ENCODE measurements around the gene NELL1.
"Not testable (repeated sequence)": the region's sequence is repeated elsewhere in the genome, so short reads cannot be mapped to it uniquely, and the experiment has no call there.

The NELL1 gene

DNA sequence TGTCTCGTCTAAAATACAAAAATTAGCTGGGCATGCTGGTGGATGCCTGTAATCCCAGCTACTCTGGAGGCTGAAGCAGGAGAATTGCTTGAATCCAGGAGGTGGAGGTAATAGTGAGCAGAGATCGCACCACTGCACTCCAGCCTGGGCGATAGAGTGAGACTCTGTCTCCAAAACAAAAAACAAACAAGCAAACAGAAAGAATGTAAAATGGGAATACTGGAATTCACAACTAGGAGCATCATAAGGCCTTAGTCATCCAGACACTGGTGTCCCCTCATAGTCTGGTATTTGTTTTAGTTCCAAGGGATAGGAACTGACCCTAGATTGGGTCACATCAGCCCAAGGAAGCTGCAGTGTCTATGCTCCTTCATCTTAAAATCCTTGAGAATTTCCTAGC, 520.8 kb downstream of the NELL1 start:
- no peak for TF ChIP-seq POLR2A (IDR thresholded peaks at IDR 0.05; ENCODE audit: low read depth, low read length)
- DNase-seq (ENCODE audit: insufficient read length, low spot score), result no peak
- FAIRE-seq, result no peak

DNA sequence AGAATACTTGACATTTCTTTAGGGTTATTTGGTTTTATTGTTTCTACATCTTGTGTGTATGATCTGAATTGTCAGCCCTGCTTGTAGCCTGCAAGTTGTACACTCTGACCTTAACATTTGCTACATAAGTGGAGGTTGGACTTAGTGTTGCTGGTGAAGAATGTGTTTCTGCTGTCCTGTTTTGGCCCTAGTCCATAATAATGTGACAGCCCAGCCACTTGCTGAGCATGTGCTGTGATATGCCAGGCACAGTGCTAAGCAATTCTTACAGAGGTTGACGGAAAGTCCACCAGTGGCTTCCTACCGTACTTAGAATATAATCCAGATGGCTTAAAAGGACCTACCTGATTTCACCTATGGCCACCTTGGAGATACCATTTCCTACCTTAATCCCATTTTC, 526.6 kb downstream of the NELL1 start:
- DNase-seq (ENCODE audit: insufficient read length, low spot score) (no peak), FAIRE-seq (no peak)
- TF ChIP-seq POLR2A (IDR thresholded peaks at IDR 0.05; ENCODE audit: low read depth, low read length), result no peak

DNA sequence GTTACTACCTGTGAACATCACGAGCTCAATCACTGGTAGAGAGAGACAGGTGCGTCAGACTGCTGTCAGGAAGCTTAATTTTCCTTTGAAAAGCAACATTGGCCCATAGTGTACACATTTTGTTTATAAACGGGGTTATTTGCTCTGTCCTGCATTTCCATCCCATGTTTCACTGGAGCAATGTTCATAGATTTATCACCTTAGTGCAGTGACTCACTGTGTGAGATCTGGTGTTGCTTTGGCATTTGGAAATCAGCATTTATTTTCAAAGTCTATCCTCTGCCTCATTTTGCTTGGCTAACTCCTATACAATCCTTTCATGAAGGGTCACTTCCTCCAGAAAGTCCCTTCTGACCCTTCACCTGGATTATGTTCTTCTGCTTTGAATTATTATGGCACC, 529.1 kb downstream of the NELL1 start:
- DNase-seq (ENCODE audit: insufficient read length, low spot score) (no peak), FAIRE-seq (no peak)
- TF ChIP-seq POLR2A (IDR thresholded peaks at IDR 0.05; ENCODE audit: low read depth, low read length), result no peak

DNA sequence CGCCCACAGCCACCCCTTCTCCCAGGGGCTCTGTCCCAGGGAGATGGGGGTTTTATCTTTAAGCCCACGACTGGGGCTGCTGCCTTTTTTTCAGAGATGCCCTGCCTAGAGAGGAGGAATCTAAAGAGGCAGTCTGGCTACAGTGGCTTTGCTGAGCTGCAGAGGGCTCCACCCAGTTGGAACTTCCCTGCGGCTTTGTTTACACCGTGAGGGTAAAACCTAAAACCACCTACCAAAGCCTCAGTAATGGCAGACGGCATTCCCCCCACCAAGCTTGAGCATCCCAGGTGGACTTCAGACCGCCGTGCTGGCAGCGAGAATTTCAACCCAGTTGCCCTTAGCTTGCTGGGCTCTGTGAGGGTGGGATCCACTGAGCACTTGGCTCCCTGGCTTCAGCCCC, 535.8 kb downstream of the NELL1 start:
- no peak for FAIRE-seq
- DNase-seq (ENCODE audit: insufficient read length, low spot score), result no peak
- no peak for TF ChIP-seq POLR2A (IDR thresholded peaks at IDR 0.05; ENCODE audit: low read depth, low read length)

DNA sequence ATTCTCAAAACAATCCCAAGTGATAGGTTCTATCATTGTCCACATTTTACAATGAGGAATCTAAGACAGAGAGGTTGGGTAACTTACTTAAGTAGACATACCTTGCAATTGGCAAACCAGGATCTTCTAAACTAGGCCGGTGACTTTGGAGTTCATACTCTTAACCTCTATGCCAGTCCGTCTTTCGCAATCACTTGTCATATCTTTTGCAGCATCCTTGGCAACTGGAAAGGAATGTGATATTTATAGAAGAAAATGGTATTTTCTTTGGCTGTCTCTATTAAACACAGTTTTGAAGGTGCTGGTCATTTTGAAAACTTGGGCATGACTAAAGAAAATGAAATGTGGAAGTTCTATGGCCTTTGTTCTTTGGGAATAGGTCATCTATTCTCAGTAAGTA, 556.5 kb downstream of the NELL1 start:
- DNase-seq (ENCODE audit: insufficient read length, low spot score) (no peak), FAIRE-seq (no peak)
- TF ChIP-seq POLR2A (IDR thresholded peaks at IDR 0.05; ENCODE audit: low read depth, low read length), result no peak

DNA sequence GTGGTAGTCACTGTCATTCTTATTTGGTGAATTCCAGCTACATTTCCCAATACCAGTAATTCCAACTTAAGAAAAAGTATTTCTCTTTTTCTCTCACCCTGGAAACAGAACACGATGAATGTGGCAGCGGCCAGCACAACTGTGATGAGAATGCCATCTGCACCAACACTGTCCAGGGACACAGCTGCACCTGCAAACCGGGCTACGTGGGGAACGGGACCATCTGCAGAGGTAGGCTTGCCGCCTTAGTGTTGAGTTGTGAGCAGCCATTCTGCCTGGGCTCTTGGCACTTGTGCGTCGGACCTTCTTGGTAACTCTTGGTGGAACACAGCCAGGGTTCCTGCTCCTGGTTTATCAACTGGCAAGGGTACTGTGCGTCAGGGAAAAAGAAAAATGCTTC, 559.8 kb downstream of the NELL1 start:
- no peak for TF ChIP-seq POLR2A (IDR thresholded peaks at IDR 0.05; ENCODE audit: low read depth, low read length)
- FAIRE-seq, result no peak
- DNase-seq (ENCODE audit: insufficient read length, low spot score), result no peak

DNA sequence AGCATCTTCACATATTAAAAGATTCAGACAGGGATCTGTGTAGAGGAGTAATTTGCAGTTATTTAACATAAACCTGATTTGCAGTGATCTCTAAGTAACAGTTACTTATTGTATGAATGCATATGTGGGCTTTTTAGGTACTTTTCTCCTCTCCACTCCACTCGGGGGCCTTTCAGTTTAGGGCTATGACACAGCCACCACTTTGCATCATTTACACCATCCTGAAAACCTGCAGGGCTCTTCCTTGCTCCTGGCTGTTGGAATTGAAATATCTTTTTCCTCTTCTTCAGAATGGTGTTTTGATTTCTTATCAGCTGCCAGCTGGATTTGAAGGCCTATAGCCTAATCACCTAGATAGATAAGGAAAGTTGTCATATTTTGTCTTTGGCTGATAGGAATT, 580.8 kb downstream of the NELL1 start:
- TF ChIP-seq POLR2A (IDR thresholded peaks at IDR 0.05; ENCODE audit: low read depth, low read length), result no peak
- FAIRE-seq, result no peak
- no peak for DNase-seq (ENCODE audit: insufficient read length, low spot score)

DNA sequence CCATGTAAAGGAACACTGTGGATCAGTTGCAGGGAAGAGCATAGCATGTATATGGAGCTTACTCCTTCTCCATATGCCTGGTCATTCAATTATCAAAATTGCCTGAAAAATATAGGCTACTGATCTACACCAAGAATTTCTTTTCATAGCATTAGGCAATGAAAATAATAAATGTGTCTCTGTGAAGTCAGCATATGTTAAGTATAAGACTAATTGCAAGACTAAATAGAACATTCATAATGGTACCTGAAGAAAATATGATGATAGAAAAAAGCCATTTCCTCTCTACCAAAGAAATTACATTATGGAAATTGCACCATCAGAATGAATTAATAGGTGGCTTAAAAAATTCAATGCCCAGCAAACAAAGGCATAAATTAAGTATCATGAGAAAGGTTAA, 584.7 kb downstream of the NELL1 start:
- FAIRE-seq, result no peak
- no peak for TF ChIP-seq POLR2A (IDR thresholded peaks at IDR 0.05; ENCODE audit: low read depth, low read length)
- no peak for DNase-seq (ENCODE audit: insufficient read length, low spot score)

DNA sequence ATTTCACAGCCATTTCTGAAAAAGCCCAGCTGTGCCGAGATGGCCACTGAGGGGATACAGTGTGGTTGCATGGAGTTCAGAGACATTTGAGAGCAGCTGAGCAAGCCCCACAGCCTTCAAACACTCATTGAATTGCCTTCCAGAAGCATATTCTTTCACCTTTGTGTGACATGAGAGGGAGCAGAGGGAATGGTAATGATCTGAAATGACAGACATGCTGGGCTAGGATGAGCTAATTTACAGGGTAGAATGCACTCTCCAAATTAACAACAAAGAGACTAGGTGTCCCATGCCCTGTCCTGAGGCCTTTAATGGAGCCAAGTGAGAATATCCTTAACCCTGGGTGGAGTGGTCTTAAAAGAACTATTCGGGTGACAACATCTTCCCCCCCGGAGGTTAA, 585.4 kb downstream of the NELL1 start:
- no peak for TF ChIP-seq POLR2A (IDR thresholded peaks at IDR 0.05; ENCODE audit: low read depth, low read length)
- FAIRE-seq, result no peak

DNA sequence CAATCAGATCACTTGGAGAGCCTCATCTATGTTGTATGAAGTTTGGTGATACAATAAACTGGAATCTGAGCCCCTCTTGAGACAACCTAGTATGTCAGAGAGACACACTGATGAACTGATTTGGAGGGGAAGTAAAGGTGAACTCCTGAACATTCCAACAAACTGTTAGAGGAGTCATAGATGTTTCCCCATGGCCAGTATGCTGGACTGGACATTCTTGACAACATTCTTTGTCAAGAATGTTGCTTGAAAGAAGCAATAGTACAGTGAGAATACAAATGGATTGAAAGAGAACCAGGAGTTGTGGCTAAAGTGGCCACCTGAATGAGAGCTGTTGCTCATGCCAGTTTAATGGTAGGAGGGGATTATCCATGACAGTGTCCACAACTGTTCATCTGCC, 588.1 kb downstream of the NELL1 start:
- TF ChIP-seq POLR2A (IDR thresholded peaks at IDR 0.05; ENCODE audit: low read depth, low read length), result no peak
- DNase-seq (ENCODE audit: insufficient read length, low spot score), result no peak
- no peak for FAIRE-seq

More for the DNA sequence above, 585.4 kb downstream of the NELL1 start:
- DNase-seq (ENCODE audit: insufficient read length, low spot score), result no peak

DNA sequence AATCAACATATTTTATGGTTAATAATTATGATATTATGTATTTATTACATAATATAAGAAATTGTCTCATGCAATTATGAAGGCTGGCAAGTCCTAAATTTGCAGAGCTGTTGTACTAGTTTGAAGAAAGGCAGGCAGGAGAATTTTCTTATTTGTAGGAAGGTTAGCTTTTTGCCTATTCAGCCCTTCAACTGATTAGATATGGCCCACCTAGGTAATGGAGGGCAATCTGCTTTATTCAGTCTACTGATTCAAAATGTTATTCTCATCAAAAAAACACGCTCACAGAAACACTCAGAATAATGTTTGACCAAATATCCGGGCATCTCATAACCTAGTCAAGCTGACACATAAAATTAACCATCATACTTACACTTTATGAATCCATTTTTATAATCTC, 589.0 kb downstream of the NELL1 start:
- DNase-seq (ENCODE audit: insufficient read length, low spot score), result no peak
- no peak for TF ChIP-seq POLR2A (IDR thresholded peaks at IDR 0.05; ENCODE audit: low read depth, low read length)
- no peak for FAIRE-seq

DNA sequence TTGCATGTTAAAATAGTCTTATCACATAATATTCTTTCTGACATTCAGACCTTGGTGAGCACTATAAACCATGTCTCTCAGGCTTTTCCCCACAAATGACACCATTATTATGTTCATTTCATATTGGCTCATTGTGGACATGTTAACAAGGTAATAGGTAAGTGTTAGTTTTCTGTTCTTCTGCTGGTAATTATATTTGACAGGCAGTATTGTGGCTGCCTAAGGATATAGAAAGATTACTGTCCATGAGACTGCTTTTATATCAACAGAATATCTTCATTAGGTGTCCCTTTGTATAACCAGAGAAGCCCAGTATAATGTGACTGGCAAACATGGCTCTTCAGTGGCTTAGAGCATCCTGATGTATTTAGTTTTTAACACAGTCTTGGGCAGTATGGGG, 590.7 kb downstream of the NELL1 start:
- FAIRE-seq (no peak), DNase-seq (ENCODE audit: insufficient read length, low spot score) (no peak)
- TF ChIP-seq POLR2A (IDR thresholded peaks at IDR 0.05; ENCODE audit: low read depth, low read length), result no peak

DNA sequence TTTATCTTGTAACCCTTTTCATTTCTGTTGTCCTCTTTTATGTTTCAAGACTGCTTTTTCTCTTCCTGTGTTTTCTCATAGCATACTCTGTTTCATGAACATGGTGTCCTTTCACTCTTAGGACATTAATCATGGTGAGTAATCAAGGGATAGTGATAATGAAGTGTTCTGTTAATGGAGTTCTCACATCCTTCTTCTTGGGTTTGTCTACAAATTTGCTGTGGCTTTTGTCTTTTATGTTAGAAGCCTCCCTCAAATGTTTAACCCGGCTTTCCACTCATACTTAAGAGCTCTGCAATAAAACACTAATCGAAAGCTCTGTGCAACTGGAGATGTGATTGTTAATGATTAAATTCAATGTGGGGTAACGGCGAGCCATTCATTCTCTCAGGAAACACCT, 593.6 kb downstream of the NELL1 start:
- FAIRE-seq, result no peak
- no peak for TF ChIP-seq POLR2A (IDR thresholded peaks at IDR 0.05; ENCODE audit: low read depth, low read length)
- no peak for DNase-seq (ENCODE audit: insufficient read length, low spot score)

DNA sequence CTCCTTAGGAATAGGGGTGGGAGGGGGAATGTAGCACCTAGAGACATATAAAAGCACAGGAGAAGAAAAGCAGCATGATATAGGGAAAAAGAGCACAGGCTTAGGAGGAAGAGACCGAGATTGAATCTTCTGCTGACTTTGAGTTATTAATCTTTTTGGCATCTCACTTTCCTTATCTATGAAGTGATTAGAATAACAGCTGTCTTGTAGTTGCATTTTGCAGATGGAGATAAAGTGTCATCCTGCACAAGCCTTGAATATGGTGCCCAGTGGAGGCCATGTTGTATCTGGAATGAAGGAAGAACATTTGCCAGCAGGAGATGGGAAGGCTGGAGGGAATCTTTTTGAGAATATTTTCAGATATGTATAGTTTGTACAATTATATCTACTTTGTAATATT, 594.7 kb downstream of the NELL1 start:
- TF ChIP-seq POLR2A (IDR thresholded peaks at IDR 0.05; ENCODE audit: low read depth, low read length), result no peak
- DNase-seq (ENCODE audit: insufficient read length, low spot score) (no peak), FAIRE-seq (no peak)

DNA sequence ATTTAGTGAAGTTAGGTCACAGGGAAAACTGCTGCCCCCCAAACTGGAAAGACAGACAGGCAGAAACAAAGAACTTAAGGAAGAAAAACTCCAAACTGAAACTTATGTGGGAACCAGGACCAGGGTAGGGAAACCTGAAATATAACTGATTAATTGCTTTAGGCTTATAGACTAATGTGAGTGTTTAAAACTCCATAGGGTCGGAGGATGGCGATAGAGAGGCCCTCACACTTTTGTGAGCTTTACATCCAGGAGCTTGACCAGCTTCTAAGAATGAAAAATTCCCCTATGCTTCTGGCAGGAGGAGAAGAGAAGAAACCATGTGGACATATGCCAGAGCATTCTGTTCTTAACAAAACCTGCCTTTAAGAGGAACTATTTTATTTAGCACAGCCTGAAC, 598.6 kb downstream of the NELL1 start:
- FAIRE-seq (no peak), DNase-seq (ENCODE audit: insufficient read length, low spot score) (no peak)
- TF ChIP-seq POLR2A (IDR thresholded peaks at IDR 0.05; ENCODE audit: low read depth, low read length), result no peak

DNA sequence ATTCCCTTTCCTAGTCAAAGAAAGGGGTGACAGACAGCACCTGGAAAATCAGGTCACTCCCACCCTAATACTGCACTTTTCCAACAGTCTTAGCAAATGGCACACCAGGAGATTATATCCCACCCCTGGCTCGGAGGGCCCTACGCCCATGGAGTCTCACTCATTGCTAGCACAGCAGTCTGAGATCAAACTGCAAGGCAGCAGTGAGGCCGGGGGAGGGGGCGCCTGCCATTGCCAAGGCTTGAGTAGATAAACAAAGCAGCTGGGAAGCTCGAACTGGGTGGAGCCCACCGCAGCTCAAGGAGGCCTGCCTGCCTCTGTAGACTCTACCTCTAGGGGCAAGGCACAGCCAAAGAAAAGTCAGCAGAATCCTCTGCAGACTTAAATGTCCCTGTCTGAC, 602.8 kb downstream of the NELL1 start:
- DNase-seq (ENCODE audit: insufficient read length, low spot score); FAIRE-seq: not testable (repeated sequence)

Data from H54 (cell line).